SHP77 (cell line): ENCODE data around the gene FFAR1.

Source experiments
- DNase-seq, 2 experiments: peaks; one replicate each; lab custom pipeline; 2025; lab: John Stamatoyannopoulos, UW

The FFAR1 gene

DNA sequence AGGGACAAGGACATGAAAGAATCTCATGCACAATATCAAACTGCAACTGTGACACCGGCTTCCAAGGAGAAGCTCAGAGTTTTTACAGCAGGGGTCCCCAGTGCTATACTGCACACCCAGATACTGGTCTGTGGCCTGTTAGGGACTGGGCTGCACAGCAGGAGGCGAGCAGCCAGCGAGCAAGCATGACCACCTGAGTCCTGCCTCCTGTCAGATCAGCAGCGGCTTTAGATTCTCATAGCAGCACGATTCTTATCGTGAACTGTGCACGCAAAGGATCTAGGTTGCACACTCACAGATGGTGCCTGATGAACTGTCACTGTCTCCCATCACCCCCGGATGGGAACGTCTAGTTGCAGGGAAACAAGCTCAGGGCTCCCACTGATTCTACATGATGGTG lies 31.8 kb upstream of the FFAR1 start:
- DNase-seq, result no peak

DNA sequence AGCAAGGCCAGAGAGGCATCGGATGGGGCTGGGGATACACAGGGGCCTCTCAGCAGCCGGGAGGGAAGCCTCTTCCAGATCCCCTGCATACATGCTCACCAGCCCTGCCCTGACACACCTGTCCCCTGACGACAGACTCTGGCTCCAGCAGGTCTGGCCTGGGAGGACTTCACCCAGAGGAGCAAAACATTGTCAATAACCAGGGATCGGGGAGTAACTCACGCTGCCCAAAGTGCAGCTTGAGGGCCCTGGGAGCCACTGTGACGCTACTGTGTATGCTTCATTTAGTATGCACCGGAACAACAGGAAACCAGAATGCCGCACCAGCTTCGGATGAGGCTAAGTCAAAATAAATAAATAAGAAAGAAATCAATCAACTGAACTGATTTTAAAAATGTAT lies 31.1 kb upstream of the FFAR1 start:
- no peak for DNase-seq

DNA sequence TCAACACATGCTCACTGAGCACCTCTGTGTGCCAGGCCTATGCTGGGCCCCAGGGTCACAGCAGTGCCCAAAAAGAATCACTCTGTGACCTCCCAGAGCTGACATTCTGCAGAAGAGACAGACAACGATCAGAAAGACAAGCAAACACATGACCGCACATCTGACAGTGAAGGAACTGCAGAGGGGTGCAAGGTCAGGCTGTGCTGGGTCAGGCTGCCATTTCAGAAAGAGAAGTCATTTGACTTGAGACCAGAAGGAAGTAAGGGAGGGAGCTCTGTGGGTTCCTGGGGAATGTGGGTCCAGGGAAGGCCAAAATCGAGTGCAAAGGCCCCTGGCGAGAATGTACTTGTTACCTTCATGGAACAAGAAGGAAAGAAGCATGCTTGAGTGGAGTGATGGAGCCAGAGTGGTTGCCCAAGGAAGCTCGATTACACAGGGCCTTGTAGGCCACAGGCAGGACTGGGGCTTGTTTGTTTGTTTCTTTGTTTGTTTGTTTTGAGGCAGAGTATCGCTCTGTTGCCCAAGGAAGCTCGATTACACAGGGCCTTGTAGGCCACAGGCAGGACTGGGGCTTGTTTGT lies 30.1 kb upstream of the FFAR1 start:
- no peak for DNase-seq

DNA sequence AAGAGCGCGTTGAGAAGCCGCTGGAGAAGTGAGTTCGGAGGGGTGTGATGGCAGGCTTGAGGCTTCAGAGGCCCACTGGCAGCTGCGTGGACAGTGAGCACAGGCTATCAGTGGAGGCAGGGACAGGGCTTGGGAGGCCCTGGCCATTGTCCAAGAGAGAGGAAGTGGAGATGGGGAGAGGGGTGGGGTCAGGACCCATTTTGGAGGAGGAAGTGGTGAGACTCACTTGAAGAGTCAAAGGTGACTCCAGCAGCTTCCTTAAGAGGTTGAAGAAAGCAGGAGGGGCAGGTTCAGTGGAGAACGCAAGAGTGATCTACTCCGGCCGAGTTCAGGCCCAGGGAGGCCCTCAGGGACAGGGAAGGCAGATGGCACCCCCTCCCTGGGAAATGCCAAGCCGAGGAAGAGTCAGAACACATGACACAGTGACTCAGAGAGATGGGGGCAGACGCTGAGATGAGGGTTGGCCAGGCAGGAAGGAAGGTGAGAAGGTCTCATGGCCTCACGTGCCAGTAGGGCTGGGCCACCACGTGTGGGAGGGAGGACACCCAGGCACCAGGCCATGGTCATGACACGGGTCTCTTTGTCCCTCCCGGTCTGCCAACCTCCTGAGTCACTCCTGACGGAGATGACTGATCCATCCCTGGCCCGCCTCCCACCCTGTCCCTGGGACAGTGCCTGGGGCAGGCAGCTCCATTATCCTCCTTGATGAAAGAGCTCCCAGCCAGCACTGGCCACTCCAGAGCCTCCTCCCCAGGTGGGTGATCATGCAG lies 28.8 kb upstream of the FFAR1 start:
- DNase-seq, result no peak

DNA sequence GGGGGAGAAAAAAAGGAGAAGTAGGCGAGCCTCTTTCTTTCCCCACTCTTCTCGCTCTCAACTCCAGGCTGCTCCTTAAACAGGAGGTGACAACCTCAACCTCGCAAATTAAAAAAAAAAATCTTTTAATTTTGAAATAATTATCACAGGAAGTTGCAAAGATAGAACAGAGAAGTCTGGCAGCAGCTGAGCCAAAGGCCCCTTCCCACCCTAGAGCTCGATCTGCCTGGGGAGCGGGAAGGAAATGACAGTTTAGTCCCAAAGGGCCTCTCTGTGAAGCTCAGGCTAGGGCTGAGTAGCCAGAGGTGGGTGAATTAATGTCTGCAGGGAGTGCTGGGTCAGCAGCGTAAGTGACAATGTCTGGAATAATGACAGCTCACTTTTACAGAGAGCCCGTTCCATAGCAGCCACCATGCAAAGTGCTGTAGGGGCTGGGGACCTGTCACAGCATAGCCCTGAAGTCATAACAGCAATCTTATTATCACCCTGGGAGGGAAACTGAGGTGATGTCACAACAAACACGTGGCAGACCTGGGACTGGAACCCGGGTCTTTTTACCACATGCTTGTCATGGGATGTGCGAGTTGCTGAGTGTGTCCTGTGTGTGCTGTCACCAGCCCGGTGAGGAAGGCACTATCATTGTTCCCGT lies 27.5 kb upstream of the FFAR1 start:
- DNase-seq, result no peak

DNA sequence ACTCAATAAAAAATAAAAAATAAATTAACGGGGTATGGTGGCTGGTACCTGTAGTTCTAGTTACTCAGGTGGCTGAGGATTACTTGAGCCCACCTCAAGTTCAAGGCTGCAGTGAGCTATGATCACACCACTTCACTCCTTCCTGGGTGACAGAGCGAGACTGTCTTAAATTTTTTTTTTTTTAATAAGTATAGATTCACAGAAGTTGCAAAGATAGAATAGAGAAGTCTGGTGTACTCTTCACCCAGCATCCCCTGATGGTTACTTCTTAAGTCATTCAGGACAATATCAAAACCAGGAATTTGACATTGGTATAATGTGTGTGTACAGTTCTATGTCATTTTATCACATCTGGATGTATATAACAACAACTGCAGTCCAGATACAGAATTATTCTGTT lies 26.4 kb upstream of the FFAR1 start:
- DNase-seq, result no peak

DNA sequence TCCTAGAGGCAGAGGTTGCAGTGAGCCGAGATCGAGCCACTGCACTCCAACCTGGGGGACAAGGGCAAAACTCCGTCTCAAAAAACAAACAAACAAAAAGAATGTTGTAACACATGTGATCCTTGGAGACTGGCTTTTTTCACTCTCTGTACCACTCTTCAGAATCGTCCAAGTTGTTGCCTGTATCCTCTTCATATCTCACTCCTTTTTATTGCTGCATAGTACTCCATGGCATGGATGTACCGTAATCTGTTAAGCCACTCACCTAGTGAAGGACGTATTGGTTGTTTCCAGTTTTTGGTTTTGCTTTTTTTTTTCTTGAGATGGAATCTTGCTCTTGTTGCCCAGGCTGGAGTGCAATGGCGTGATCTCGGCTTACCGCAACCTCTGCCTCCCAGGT lies 25.7 kb upstream of the FFAR1 start:
- DNase-seq, result no peak

DNA sequence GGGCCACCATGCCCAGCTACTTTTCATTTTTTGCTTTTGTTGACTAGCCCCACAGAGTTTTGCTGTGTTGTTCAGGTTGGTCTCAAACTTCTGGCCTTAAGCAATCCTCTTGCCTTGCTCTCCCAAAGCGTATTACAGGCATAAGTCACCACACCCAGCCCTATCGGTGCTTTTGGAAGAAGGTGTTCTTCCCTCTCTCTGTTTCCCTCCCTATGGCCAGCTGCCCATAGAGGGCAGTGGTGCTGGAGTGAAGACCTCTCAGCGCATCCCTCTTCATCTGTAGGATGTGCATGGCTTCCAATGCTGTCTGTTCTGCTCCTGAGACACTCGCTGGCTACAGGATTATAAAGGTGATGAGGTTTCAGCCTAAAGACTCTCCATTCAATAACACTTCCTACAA lies 20.1 kb upstream of the FFAR1 start:
- DNase-seq, result no peak

DNA sequence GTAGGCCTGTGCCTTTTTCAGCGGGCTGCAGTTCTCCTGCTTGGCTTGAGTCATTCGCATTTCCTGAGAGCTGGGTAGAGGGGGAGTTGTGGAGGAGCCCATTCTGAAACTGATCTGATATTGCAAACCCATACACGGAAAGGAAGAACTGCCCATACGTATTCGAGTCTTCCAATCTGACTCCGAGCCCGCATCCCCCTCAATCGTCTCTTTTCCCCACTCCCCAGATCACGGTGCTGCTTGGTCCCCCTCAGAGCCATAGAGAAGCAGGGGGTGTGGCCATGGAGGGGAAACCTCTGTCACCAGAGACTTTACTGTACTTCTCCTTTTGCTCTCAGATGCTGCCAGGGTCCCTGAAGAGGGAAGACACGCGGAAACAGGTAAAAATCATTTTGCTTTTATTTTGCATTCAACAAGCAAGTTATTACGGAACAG lies 18.8 kb upstream of the FFAR1 start, which contains the start of gene CD22:
CD22 (plus strand) TSS at position 337 of the 435 bp plus-strand sequence. CDS start 2,854 bp downstream, outside the sequence.
- no peak for DNase-seq

DNA sequence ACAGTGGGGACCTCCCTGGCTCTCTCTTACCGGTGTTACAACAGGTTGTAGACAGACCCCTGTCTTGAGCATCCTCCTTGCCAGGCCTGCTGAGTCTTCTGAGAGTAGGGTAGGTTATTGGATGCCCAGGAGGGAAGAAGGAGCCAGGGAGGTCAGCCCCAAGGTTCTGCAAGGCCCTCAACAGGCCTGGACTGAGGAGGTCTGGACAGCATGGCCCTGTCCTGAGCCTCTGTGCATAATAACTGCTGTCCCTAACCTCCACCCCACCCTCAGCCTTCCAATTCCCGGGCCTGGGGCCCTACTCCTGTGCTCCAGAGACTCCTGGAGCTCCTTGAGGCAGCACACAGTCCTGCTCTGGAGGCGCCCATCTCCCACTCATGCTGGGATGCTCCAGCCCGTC lies 18.4 kb upstream of the FFAR1 start:
- no peak for DNase-seq

DNA sequence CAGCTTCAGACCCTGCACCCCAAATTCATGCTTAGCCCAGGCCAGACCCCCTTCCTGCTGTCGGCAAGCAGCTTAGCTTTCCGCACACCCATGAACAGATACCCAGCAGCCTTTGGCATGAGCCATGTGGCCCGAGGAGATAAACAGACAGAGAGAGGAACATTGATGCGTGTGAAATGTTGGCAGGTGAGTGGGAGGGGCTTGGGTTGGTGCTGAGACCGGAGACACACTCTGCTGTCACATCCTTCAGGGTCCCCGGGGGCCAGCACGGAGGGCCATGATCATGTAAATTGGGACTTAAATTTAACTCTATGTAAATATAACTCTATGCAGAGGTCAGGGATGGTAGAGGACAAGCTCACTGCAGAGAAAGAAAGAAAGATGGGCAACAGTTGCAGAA lies 17.2 kb upstream of the FFAR1 start:
- no peak for DNase-seq

DNA sequence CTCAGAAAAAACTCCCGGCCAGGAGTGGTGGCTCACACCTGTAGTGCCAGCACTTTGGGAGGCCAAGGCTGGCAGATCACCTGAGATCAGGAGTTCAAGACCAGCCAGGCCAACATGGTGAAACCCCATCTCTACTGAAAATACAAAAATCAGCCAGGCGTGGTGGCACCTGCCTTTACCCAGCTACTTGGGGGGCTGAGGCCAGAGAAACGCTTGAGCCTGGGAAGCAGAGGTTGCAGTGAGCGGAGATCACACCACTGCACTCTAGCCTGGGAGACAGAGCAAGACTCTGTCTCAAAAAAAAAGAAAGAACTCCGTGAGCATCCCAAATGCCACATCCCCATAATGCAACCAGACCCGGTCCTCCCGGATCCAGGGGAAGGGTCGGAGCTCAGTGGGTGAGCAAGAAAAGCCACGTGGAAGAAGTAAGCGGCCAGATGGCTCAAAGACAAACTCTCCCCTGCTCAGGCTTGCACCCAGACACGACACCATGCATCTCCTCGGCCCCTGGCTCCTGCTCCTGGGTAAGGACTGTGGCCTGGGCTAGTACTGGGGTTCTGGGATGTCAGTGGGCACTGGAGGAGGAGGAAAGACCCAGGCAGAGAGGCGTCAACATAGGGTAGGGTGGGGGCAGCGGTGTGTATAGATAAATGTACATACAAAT lies 16.0 kb upstream of the FFAR1 start:
- no peak for DNase-seq

DNA sequence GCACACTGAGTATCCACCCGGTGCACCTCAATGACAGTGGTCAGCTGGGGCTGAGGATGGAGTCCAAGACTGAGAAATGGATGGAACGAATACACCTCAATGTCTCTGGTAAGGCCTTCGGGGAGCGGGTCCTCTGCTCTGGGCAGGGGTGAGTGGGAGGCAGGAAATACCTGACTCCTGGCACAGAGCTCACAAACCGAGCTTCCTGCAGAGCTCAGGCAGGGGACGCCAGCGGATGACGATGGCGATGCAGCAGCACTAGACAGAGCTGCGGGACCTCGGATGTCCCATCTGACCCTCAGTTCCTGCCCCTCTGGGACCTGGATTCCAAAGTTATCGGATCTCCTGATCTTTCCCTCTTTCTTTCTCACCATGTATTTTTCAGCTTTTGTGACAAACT lies 14.9 kb upstream of the FFAR1 start:
- DNase-seq, result no peak

DNA sequence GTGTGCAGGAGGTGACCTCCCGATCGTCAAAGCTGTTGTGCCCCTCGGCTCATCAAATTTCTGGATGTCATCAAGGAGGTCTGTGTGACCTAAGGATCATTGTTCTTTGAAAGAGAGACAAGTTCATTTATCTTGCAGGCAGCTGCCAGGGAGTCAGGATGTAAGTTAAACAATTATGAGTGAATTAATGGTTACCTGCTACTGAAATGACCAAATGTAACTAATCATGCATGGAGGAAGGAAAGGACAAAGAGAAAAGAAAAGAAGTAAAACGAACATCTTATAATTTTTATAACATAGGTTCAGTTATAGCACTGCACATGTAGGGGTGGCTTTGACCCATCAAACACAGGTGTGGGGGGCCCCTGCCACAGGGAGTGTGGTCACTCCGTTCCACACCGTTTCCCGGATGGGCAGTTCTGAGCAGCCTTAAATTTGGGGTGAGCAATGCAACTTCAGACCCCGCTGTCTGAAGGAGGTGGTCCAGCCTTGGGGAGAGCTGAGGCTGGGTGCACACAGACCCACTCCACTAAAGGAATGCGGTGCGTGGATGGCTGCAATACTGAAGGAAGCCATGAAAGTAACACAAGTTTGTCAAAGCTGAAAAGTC lies 13.5 kb upstream of the FFAR1 start:
- DNase-seq, result no peak

DNA sequence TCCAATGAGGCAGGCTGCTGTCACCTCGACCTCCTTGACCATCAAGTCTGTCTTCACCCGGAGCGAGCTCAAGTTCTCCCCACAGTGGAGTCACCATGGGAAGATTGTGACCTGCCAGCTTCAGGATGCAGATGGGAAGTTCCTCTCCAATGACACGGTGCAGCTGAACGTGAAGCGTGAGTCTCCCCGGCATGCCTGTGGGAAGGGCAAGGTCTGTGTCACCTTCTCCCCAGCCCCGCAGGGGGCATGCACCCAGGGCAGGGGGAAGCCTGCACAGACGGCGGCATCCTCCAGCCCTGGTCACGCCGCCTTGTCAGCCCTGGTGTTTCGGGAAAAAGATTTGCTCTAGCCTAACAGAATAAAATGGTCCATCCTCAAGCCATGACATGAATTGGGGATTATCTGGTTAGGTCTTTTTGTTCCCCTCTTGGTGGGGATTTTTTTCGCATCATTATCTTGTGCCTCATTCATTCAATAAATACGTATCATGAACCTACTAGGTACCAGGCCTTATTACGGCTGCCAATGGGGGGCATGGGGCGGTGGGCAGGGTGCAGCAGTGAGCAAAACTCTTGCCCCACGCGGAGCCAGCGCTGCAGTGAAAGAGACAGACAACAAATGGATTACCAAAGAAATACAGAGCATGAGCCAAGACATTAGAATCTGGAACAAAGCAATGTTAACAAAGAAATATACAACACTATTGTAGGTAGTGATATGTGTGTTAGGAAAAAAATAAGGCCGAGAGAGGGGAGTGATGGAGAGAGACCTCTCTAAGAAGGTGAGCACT lies 11.3 kb upstream of the FFAR1 start:
- DNase-seq, result no peak

DNA sequence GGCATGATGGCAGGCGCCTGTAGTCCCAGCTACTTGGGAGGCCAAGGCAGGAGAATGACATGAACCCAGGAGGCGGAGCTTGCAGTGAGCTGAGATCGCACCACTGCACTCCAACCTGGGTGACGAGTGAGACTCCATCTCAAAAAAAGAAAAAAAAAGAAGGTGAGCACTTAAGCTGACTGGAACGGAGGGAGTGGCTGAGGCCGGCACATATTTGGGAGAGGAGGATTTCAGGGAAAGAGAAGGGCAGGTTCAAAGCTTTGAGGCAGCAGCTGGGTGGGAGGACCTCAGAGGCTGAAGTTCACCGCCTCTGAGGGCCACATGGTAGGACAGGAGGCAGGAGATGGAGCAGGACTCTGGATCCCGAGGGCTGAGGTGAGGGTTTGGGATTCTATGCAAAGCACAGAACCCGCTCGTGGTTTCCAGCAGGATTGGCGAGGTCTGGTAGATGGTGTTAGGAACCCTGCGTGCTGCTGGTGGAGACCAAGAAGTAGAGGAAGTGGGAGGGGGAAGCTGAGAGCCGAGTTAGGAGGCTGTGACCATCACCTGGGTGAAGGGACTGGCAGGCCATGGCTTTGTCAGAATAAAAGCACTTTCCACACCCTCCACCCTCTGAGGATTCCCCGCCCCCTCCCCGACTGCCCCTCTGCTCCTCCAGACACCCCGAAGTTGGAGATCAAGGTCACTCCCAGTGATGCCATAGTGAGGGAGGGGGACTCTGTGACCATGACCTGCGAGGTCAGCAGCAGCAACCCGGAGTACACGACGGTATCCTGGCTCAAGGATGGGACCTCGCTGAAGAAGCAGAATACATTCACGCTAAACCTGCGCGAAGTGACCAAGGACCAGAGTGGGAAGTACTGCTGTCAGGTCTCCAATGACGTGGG lies 10.4 kb upstream of the FFAR1 start:
- DNase-seq, result no peak

DNA sequence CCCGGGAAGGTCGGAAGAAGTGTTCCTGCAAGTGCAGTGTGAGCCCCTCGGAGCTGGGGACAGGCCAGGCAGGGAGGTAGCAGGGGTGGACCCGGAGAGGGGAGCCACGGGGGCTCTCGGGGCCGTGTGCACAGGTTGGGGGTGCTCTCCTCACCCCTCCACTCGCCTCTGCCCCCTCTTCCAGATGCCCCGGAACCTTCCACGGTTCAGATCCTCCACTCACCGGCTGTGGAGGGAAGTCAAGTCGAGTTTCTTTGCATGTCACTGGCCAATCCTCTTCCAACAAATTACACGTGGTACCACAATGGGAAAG lies 9.8 kb upstream of the FFAR1 start:
- no peak for DNase-seq

DNA sequence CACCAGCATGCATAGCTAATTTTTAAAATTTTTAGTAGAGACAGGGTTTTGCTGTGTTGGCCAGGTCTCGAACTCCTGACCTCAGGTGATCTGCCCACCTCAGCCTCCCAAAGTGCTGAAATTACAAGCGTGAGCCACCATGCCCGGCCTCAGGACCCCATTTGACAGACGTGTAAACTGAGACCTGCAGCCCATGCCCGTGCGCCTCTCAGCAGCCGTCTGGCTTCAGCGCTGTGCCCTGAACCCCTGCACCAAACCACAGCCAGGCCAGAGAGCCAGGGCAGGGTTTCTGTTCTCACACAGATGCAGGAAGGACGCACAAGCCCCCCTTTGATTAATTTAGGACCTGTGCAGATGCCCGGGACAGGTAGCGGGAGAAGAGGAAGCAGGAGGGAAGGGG lies 7.3 kb upstream of the FFAR1 start:
- DNase-seq, result no peak

DNA sequence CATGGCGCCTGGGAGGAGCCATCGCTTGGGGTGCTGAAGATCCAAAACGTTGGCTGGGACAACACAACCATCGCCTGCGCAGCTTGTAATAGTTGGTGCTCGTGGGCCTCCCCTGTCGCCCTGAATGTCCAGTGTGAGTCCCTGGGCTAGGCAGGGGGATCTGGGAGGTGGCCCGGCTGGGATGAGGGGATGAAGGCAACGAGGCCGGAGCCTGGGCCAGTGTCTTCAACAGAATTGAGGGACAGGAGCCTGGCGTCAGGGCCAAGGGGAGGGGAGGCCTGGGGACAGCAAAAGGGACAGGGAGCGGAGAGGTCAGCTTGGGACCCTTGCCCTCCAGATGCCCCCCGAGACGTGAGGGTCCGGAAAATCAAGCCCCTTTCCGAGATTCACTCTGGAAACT lies 6.7 kb upstream of the FFAR1 start:
- DNase-seq, result no peak

DNA sequence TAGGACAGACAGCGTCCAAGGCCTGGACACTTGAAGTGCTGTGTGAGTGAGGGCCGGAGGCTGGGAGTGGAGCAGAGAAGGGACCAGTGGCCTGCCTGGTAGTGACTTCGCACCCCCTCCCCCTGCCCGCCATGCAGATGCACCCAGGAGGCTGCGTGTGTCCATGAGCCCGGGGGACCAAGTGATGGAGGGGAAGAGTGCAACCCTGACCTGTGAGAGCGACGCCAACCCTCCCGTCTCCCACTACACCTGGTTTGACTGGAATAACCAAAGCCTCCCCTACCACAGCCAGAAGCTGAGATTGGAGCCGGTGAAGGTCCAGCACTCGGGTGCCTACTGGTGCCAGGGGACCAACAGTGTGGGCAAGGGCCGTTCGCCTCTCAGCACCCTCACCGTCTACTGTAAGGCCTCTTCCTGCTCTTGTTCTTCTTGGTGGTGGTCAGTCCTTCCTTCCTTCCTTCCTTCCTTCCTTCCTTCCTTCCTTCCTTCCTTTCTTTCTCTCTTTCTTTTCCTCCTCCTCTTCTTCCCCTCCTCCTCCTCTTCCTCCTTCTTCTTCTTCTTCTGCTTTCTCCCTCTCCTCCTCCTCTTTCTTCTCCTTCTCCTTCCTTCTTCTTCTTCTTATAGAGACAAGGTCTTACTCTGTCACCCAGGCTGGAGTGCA lies 6.0 kb upstream of the FFAR1 start:
- no peak for DNase-seq
